Erythroblast (primary cell): ENCODE data around the gene ZDHHC22.

ENCODE experiments used
- GATA1 ChIP-seq: IDR thresholded peaks from 2 replicates; pipeline ENCODE4 v1.6.1; 2011; ENCODE audit warnings: low read depth, mild to moderate bottlenecking, control low read depth, low read length, moderate library complexity
- POLR2A ChIP-seq: IDR thresholded peaks from 2 replicates; pipeline ENCODE4 v1.6.1; 2011; ENCODE audit warnings: mild to moderate bottlenecking, low read length

DNA sequence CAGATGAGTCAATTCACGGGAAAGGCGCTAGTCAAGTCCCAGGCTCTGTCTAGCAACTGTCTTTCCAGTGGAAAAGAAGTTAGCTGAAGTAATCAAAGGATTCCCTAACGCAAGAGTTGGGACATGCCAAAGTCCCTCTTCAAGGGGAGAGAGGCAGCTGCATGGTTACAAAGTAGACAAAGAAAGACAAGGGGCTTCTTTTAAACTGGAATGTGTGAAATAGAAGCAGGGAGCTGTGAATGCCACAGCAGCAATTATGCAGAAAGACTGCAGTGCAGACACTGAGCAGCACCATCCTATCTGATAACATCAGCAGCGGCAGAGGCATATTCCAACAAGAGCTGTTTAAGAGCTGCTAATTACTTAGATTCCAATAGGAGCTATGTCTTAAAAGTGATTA, 56.1 kb downstream of the ZDHHC22 start:
- TF ChIP-seq POLR2A (no peak), GATA1 (no peak)
